Nephron progenitor cell (in vitro differentiated cells): Measurements from ENCODE around the gene LRIT2.

Experiments
- DNase-seq: peaks from one replicate; pipeline ENCODE4 v3.0.0; 2021
- H3K27ac Mint-ChIP-seq: 2 replicates; pipeline ENCODE4 v1.8.0; 2021; ENCODE audit warnings: mild to moderate bottlenecking, moderate library complexity, mixed read lengths
- H3K27me3 Mint-ChIP-seq: 2 replicates; pipeline ENCODE4 v1.8.0; 2021; ENCODE audit warnings: mild to moderate bottlenecking, low read depth, mixed read lengths; ENCODE audit not compliant: poor library complexity
- H3K36me3 Mint-ChIP-seq: 2 replicates; pipeline ENCODE4 v1.8.0; 2021; ENCODE audit warnings: low read depth, mixed read lengths
- H3K4me1 Mint-ChIP-seq: 2 replicates; pipeline ENCODE4 v1.8.0; 2021; ENCODE audit warnings: mixed read lengths
- H3K4me3 Mint-ChIP-seq: 2 replicates; pipeline ENCODE4 v1.8.0; 2021; ENCODE audit warnings: mild to moderate bottlenecking, moderate library complexity, mixed read lengths
- H3K9me3 Mint-ChIP-seq: 2 replicates; pipeline ENCODE4 v1.8.0; 2021; ENCODE audit warnings: mild to moderate bottlenecking, moderate library complexity, mixed read lengths
- CTCF ChIP-seq: fragments of 200-600 bp; sonication (generic); IDR thresholded peaks from 2 replicates; pipeline ENCODE4 v1.5.0; 2021; ENCODE audit warnings: antibody characterized with exemption

The LRIT2 gene

GRCh38 chr10:84265418-84265817 lies 40.1 kb upstream of the LRIT2 start:
- H3K36me3 Mint-ChIP-seq: no peaks in the 10 kb centered on the region
- H3K4me1 Mint-ChIP-seq: no peaks in the 10 kb centered on the region
- no peak for DNase-seq
- no peak for TF ChIP-seq CTCF
- peaks cover 24% of the 10 kb centered on the region for H3K27me3 Mint-ChIP-seq
- H3K4me3 Mint-ChIP-seq: no peak overlapping the region
- H3K27ac Mint-ChIP-seq: no peak overlapping the region
- H3K9me3 Mint-ChIP-seq: no peaks in the 10 kb centered on the region

GRCh38 chr10:84264611-84265141 lies 39.3 kb upstream of the LRIT2 start:
- Mint-ChIP-seq H3K27ac (no peak overlapping the region), H3K36me3 (no peaks in the 10 kb centered on the region), H3K27me3 (peaks cover 24% of the 10 kb centered on the region), H3K4me3 (no peak overlapping the region), H3K9me3 (no peaks in the 10 kb centered on the region), H3K4me1 (no peaks in the 10 kb centered on the region)
- DNase-seq: peak; percentile 78
- TF ChIP-seq CTCF: peak; percentile 92

- TF ChIP-seq CTCF: no peak
- Mint-ChIP-seq H3K9me3 (no peaks in the 10 kb centered on the region), H3K36me3 (no peaks in the 10 kb centered on the region), H3K27ac (peak overlapping the region; percentile 65), H3K4me3 (no peak overlapping the region), H3K27me3 (peaks cover 24% of the 10 kb centered on the region), H3K4me1 (no peaks in the 10 kb centered on the region)
- no peak for DNase-seq
Measured at GRCh38 chr10:84263716-84264115, 38.4 kb upstream of the LRIT2 start.

GRCh38 chr10:84262190-84262956 lies 37.0 kb upstream of the LRIT2 start:
- Mint-ChIP-seq H3K4me1 (no peaks in the 10 kb centered on the region), H3K36me3 (no peaks in the 10 kb centered on the region), H3K27ac (no peak overlapping the region), H3K4me3 (no peak overlapping the region), H3K9me3 (no peaks in the 10 kb centered on the region), H3K27me3 (peaks cover 18% of the 10 kb centered on the region)
- no peak for TF ChIP-seq CTCF
- no peak for DNase-seq

- H3K9me3 Mint-ChIP-seq: no peaks in the 10 kb centered on the region
- no peak overlapping the region for H3K4me3 Mint-ChIP-seq
- H3K36me3 Mint-ChIP-seq: no peaks in the 10 kb centered on the region
- no peak overlapping the region for H3K27ac Mint-ChIP-seq
- DNase-seq: no peak
- peaks cover 22% of the 10 kb centered on the region for H3K27me3 Mint-ChIP-seq
- no peak for TF ChIP-seq CTCF
- H3K4me1 Mint-ChIP-seq: no peaks in the 10 kb centered on the region
Measured at GRCh38 chr10:84261236-84261915, 36.0 kb upstream of the LRIT2 start.
